ENCODE results near the gene POU6F2. TPM values are rescaled to one million over a fixed set of nuclear protein-coding genes. Genes with fewer than 3 reads are reported as not detected.
"Not testable (repeated sequence)": the region's sequence is repeated elsewhere in the genome, so short reads cannot be mapped to it uniquely, and the experiment has no call there.

Gene POU6F2
- total RNA-seq, 2 donors from 2014 or later: 5.2 to 6.3 TPM

GRCh38 chr7:38940774-38941173 is 36.9 kb upstream of the POU6F2 start:
- no peak for DNase-seq
- WGBS, 2 donors: 76 to 92% methylated on average over 3 of the region's 3 CpGs
- H3K27ac ChIP-seq: no peak overlapping the region
- H3K4me3 ChIP-seq: no peak overlapping the region
- no peaks in the 10 kb centered on the region for H3K36me3 ChIP-seq (replicated peaks in 1 of 2; ENCODE audit: insufficient read depth in 1 of 2, low read depth in 2 of 2)
- no peak for ATAC-seq
- TF ChIP-seq CTCF (IDR thresholded peaks at IDR 0.05): no peak
- TF ChIP-seq POLR2A (IDR thresholded peaks at IDR 0.05): no peak
- no peaks in the 10 kb centered on the region for H3K27me3 ChIP-seq
- intact Hi-C loops (cut with DNase I): no loop called here
- no peaks in the 10 kb centered on the region for H3K9me3 ChIP-seq
- H3K4me1 ChIP-seq: no peaks in the 10 kb centered on the region

DNA sequence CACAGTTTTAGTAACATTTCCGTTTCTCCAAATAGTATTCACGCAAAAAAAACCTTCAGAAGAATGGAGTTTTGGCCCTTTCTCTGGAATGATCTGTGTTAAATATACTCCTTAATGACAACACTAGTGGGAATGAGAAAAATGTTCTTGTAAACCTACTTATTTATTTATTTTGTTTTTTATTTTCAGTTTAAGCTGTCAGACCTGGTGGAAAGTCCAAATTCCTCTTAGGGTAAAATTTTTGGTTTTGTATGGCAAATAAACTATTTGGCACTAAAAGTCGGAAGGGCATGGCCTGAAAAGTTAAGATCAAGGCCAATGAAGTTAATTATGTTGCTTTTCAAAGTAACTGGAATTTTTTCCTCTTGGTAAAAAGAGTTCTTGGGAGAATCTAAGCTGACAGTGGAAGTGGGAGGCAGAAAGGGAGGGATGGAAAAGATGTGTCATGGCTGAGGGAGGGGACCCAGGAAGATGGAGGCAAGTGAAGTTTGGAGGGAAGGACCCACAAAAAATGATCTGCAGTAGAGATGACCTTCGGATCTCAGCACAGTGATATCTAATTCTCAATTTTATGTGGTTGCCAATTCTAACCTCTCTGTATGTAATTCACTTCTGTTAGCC is 35.2 kb upstream of the POU6F2 start:
- Histone ChIP-seq H3K4me1 (no peaks in the 10 kb centered on the region), H3K4me3 (no peak overlapping the region), H3K27me3 (no peaks in the 10 kb centered on the region), H3K27ac (no peak overlapping the region), H3K9me3 (no peaks in the 10 kb centered on the region), H3K36me3 (replicated peaks in 1 of 2; ENCODE audit: insufficient read depth in 1 of 2, low read depth in 2 of 2) (no peaks in the 10 kb centered on the region)
- intact Hi-C loops (cut with DNase I): no loop called here
- WGBS, 2 donors: 71 to 77% methylated on average over 4 of the region's 4 CpGs
- DNase-seq (no peak), ATAC-seq (no peak)
- TF ChIP-seq CTCF (IDR thresholded peaks at IDR 0.05): no peak
- no peak for TF ChIP-seq POLR2A (IDR thresholded peaks at IDR 0.05)

DNA sequence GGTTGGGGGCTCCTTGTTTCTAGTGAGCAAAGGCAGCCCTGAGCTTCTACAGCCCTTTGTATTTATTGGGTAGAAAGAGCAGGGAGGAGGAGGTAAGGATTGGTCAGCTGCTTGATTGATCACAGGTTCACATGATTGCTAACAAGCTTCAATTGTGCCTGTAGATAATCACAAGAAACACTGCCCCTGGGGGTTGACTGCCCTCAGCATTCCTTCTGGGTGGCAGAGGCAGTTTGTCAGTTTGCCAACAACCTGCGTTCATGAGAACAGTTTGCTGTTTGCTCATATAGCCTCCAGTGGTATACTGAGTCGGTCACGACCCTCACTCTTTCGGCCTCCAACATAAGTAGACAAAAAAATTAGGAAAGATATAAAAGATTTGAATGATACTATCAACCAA is 30.2 kb upstream of the POU6F2 start:
- H3K36me3 ChIP-seq (replicated peaks in 1 of 2; ENCODE audit: insufficient read depth in 1 of 2, low read depth in 2 of 2); ATAC-seq; H3K27me3 ChIP-seq; H3K27ac ChIP-seq; H3K4me1 ChIP-seq; DNase-seq; intact Hi-C loops (cut with DNase I); H3K9me3 ChIP-seq; H3K4me3 ChIP-seq: not testable (repeated sequence)
- 79 to 86% methylated on average over 4 of the region's 4 CpGs for WGBS, 2 donors

DNA sequence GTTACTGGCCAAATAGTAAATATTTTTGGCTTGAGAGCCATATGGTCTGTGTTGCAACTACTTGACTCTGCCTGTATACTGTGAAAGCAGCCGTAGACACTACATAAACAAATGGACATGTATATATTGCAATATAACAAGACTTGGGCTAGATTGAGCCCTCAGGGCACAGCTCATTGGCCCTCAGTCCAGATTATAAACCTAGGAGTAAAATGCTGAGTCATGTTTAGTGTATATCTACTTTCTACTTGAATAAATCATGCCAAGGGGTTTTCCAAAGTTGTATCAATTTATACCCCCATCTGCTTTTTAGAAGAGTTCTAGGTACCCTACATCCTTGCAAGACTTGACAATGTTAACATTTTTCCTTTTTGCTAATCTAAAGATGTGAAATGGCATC is 27.4 kb upstream of the POU6F2 start:
- DNase-seq (no peak), ATAC-seq (no peak)
- H3K27ac ChIP-seq: no peak overlapping the region
- H3K4me3 ChIP-seq: no peak overlapping the region
- no peaks in the 10 kb centered on the region for H3K9me3 ChIP-seq
- H3K36me3 ChIP-seq (replicated peaks in 1 of 2; ENCODE audit: insufficient read depth in 1 of 2, low read depth in 2 of 2): no peaks in the 10 kb centered on the region
- intact Hi-C loops (cut with DNase I): no loop called here
- H3K4me1 ChIP-seq: no peaks in the 10 kb centered on the region
- TF ChIP-seq CTCF (IDR thresholded peaks at IDR 0.05) (no peak), POLR2A (IDR thresholded peaks at IDR 0.05) (no peak)
- 80 to 89% methylated on average over 1 of the region's 1 CpG for whole genome bisulfite sequencing, 2 donors
- no peaks in the 10 kb centered on the region for H3K27me3 ChIP-seq

- no peaks in the 10 kb centered on the region for H3K27me3 ChIP-seq
- H3K36me3 ChIP-seq (replicated peaks in 1 of 2; ENCODE audit: insufficient read depth in 1 of 2, low read depth in 2 of 2): no peaks in the 10 kb centered on the region
- WGBS, 2 donors: 75 to 79% methylated on average over 6 of the region's 6 CpGs
- DNase-seq (no peak), ATAC-seq (no peak)
- no peaks in the 10 kb centered on the region for H3K9me3 ChIP-seq
- no peaks in the 10 kb centered on the region for H3K4me1 ChIP-seq
- no peak overlapping the region for H3K4me3 ChIP-seq
- intact Hi-C loops (cut with DNase I): no loop called here
- TF ChIP-seq CTCF (IDR thresholded peaks at IDR 0.05) (no peak), POLR2A (IDR thresholded peaks at IDR 0.05) (no peak)
- H3K27ac ChIP-seq: no peak overlapping the region
Observed at GRCh38 chr7:38951213-38951612, 26.5 kb upstream of the POU6F2 start.

Data from body of pancreas (tissue), 4 donors.